Measurements from ENCODE around the gene TMEM117. TPM values are rescaled to one million over a fixed set of nuclear protein-coding genes. Genes with fewer than 3 reads are reported as not detected.

The TMEM117 gene
- total and polyA plus RNA-seq, 8 donors, result 1.8 to 6.1 (median 4.0) TPM

DNA sequence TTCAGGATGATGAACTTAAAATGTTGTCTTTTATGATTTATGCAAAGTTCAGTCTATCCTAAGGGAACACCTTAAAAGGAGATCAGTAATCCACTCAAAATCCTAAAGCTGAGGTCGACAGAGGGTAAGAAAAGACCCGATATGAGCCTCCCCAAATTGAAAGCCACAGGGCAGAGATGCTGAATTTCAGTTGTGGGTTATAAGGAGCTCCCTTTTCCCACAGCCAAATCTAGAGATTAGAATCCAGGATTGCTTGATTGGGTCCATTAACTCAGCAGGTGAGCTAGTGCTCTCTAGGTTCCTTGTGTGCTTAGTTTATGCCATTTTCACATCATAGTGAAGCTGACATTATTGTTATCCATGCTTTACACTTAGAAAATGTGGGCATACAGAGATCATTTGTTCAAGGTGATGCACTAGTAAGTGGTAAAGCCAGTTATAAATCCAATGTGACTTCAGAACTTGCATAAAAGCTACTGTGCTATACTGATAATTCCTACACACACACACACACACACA is 417.5 kb downstream of the TMEM117 start:
- Histone ChIP-seq H3K36me3 (no peaks in the 10 kb centered on the region), H3K4me1 (no peaks in the 10 kb centered on the region), H3K4me3 (no peak overlapping the region), H3K27me3 (no peaks in the 10 kb centered on the region), H3K27ac (no peak overlapping the region), H3K9me3 (no peaks in the 10 kb centered on the region)
- WGBS, 2 donors, result 81% methylated on average over 2 of the region's 2 CpGs
- DNase-seq (no peak), ATAC-seq (no peak), FAIRE-seq (no peak)
- intact Hi-C loops (cut with DNase I), result no loop called here
- TF ChIP-seq, protein P1, sequence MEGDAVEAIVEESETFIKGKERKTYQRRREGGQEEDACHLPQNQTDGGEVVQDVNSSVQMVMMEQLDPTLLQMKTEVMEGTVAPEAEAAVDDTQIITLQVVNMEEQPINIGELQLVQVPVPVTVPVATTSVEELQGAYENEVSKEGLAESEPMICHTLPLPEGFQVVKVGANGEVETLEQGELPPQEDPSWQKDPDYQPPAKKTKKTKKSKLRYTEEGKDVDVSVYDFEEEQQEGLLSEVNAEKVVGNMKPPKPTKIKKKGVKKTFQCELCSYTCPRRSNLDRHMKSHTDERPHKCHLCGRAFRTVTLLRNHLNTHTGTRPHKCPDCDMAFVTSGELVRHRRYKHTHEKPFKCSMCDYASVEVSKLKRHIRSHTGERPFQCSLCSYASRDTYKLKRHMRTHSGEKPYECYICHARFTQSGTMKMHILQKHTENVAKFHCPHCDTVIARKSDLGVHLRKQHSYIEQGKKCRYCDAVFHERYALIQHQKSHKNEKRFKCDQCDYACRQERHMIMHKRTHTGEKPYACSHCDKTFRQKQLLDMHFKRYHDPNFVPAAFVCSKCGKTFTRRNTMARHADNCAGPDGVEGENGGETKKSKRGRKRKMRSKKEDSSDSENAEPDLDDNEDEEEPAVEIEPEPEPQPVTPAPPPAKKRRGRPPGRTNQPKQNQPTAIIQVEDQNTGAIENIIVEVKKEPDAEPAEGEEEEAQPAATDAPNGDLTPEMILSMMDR (IDR thresholded peaks at IDR 0.05), result no peak

- H3K27me3 ChIP-seq, result no peaks in the 10 kb centered on the region
- FAIRE-seq (no peak), DNase-seq (no peak), ATAC-seq (no peak)
- 94 to 96% methylated on average over 1 of the region's 1 CpG for WGBS, 2 donors
- no peaks in the 10 kb centered on the region for H3K9me3 ChIP-seq
- intact Hi-C loops (cut with DNase I), result no loop called here
- H3K27ac ChIP-seq, result no peak overlapping the region
- H3K4me3 ChIP-seq, result no peak overlapping the region
- H3K36me3 ChIP-seq, result no peaks in the 10 kb centered on the region
- TF ChIP-seq, protein P1 (IDR thresholded peaks at IDR 0.05), result no peak
- H3K4me1 ChIP-seq, result no peaks in the 10 kb centered on the region
Observed at GRCh38 chr12:44258246-44258645, 422.4 kb downstream of the TMEM117 start.

DNA sequence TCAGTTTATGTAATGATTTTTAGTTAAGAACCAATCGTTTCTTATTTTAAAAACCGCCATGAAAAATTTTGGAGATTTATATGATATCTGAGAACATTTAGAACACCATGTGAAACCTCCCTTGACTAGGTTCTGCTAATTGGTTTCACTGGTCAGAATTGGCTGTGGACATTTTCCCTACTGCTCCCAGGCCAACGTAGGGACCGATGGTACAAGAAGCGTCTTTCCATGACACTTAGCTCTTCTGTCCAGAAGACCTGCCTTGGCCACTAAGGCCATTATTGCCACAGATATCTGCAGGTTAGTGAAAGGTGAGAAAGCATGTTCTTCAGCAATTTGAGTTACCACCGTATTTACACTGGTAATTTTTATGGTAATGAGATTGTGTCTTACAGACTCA is 424.0 kb downstream of the TMEM117 start:
- 94 to 96% methylated on average over 6 of the region's 6 CpGs for WGBS, 2 donors
- no peak overlapping the region for H3K27ac ChIP-seq
- DNase-seq, result no peak
- H3K4me3 ChIP-seq, result no peak overlapping the region
- no peaks in the 10 kb centered on the region for H3K36me3 ChIP-seq
- H3K27me3 ChIP-seq, result no peaks in the 10 kb centered on the region
- no peaks in the 10 kb centered on the region for H3K4me1 ChIP-seq
- intact Hi-C loops (cut with DNase I), result no loop called here
- ATAC-seq, result no peak
- no peaks in the 10 kb centered on the region for H3K9me3 ChIP-seq
- TF ChIP-seq, protein P1 (IDR thresholded peaks at IDR 0.05), result no peak
- FAIRE-seq, result no peak

GRCh38 chr12:44260581-44260980 is 424.7 kb downstream of the TMEM117 start:
- FAIRE-seq (no peak), DNase-seq (no peak), ATAC-seq (no peak)
- TF ChIP-seq, protein P1 (IDR thresholded peaks at IDR 0.05), result no peak
- WGBS, 2 donors, result 96 to 100% methylated on average over 1 of the region's 1 CpG
- H3K36me3 ChIP-seq, result no peaks in the 10 kb centered on the region
- H3K27me3 ChIP-seq, result no peaks in the 10 kb centered on the region
- H3K4me3 ChIP-seq, result no peak overlapping the region
- intact Hi-C loops (cut with DNase I), result no loop called here
- H3K9me3 ChIP-seq, result no peaks in the 10 kb centered on the region
- no peak overlapping the region for H3K27ac ChIP-seq
- no peaks in the 10 kb centered on the region for H3K4me1 ChIP-seq

- 16 to 33% methylated on average over 3 of the region's 3 CpGs for WGBS, 2 donors
- Histone ChIP-seq H3K4me3 (no peak overlapping the region), H3K27ac (no peak overlapping the region), H3K27me3 (no peaks in the 10 kb centered on the region), H3K9me3 (no peaks in the 10 kb centered on the region), H3K36me3 (no peaks in the 10 kb centered on the region), H3K4me1 (no peaks in the 10 kb centered on the region)
- DNase-seq, result no peak
- ATAC-seq, result peak in 1 of 4 donors; percentile 32
- intact Hi-C loops (cut with DNase I), result no loop called here
- TF ChIP-seq, protein P1 (IDR thresholded peaks at IDR 0.05), result no peak
- no peak for FAIRE-seq
Observed at GRCh38 chr12:44285321-44285960, 449.6 kb downstream of the TMEM117 start.

All from pancreas (tissue), 10 donors.